Retina (tissue), 1 donor: Measurements from ENCODE around the gene RIOK3.
A peak's percentile ranks its signal among the peaks of the same experiment; 100 is the strongest.
"Not testable (repeated sequence)": the region's sequence is repeated elsewhere in the genome, so short reads cannot be mapped to it uniquely, and the experiment has no call there.

Source experiments
- DNase-seq: peaks from one replicate; pipeline ENCODE4 v3.0.0-alpha.2; 2016

The RIOK3 gene

DNA sequence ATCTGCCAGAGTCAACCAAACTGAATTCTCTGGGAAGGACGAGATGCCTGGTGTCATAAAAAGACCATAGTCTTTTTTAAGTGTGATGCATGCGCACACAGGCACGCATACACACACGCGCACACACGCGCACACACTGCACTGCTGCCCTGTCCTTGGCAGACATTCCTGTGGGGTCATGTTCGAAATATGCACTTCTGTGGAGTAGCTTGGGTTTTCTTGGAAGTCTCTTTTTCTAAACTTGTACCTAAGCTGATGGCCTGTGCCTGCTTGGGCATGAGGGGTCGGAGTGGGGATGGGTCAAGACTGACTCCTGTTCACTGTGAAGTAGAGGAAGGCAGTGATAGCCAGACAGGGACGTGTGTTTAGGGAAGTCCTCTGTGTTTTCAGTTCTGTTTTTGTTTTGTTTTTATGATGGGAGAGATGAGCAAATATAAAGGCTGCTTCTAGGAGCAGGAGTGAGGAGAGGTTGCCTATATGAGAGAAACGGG is 46.2 kb downstream of the RIOK3 start:
- DNase-seq: no peak

- DNase-seq: no peak
Measured at GRCh38 chr18:23501626-23502025, 48.5 kb downstream of the RIOK3 start.

GRCh38 chr18:23502516-23503037 is 49.5 kb downstream of the RIOK3 start:
- no peak for DNase-seq

DNA sequence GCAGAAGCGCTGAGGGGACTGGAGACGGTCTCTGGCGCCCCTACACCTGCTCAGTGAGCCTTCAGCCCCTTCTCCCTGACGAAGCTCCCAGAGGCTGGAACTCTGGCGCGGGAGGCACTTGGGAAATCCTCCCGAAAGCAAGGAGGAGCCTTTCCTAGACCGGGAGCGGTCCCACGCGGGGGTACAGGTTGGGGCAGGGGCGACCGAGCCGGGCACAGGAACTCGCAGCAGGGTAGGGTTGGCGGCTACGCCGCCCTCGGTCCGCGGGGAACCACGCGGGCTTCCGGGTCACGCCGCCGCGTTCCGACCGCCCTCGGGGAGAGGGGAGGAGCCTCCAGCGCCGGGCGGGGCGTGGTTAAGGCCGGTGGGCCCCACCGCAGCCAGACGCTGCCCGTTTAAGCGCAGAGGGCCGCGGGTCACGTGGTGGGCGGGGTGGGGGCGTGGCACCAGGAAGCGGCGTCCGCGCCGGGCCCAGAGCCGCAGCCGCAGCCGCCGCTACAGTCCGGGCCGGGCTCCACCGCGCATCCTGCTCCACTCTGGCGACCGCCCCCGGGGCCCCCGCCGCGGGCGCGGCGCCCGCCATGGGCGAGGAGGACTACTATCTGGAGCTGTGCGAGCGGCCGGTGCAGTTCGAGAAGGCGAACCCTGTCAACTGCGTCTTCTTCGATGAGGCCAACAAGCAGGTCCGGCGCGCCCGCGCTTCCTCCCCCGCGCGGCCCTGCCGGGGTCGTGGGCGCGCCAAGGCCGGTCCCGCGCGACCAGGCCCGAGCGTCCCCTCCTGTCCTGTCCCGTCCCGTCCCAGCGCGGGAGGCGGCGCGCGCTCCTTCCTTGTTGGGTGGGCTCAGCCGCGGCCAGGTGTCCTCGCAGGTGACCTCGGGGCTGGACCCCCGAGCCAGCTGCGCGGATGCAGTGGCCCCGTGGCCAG is 50.2 kb downstream of the RIOK3 start, which contains the start of gene RMC1:
RMC1 (plus strand) TSS at position 474 of the 925 bp plus-strand sequence; CDS start at position 582, 108 bp downstream.
- DNase-seq: peak; percentile 97

DNA sequence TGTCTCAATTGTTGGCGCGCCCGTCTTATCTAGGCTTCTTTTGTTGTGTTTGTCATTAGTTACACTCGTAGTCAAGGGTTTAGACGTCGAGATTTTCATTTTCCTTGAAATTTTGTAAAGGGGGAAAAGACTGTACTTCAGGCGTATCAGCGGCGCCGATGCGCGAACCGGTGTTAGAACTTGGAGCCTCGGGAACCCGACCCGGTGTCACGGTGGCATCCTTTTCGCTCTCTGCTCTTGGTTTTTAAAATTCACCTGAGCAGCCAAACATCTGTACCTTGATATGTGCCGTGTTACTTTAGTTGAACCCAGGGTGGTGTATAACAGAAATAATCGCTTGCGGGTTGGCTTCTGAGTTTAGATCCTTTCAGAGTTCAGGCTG is 50.9 kb downstream of the RIOK3 start:
- no peak for DNase-seq

GRCh38 chr18:23504720-23505119 is 51.6 kb downstream of the RIOK3 start:
- no peak for DNase-seq

DNA sequence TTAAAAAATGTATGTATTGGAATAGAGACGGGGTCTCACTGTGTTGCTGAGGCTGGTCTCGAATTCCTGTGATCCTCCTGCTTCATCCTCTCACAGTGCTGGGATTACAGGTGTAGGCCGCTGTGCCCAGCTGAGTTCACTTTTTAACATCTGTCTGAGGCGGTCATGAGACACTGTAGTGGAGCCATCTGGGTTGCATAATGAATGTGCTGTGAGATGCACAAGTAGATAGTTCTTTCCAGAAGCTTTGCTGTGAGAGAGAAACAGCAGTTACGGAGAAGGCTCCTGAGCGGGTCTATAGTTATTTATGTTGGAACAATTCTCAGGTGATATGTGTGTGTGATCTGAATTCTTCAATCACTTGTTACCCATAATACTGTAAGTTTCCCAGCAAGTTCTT is 53.3 kb downstream of the RIOK3 start:
- DNase-seq: no peak

GRCh38 chr18:23510923-23511322 is 57.8 kb downstream of the RIOK3 start:
- DNase-seq: not testable (repeated sequence)

DNA sequence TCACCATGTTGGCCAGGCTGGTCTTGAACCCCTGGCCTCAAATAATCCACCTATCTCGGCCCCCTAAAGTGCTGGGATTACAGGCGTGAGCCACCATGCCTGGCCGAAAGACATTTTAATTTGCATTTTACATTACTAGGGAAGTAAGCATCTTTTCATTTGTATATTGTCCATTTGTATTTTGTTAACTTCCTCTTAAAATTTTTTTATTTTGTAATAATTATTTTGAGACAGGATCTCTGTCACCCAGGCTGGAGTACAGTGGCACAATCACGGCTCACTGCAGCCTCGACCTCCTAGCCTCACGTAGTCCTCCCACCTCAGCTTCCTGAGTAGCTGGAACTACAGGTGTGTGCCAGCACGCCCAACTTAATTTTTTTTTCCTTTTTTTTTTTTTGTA is 59.1 kb downstream of the RIOK3 start:
- not testable (repeated sequence) for DNase-seq

GRCh38 chr18:23512641-23513040 is 59.6 kb downstream of the RIOK3 start:
- DNase-seq: no peak

GRCh38 chr18:23515911-23516546 is 62.9 kb downstream of the RIOK3 start:
- DNase-seq: peak; percentile 71

GRCh38 chr18:23519734-23520133 is 66.6 kb downstream of the RIOK3 start:
- no peak for DNase-seq

GRCh38 chr18:23521271-23521670 is 68.2 kb downstream of the RIOK3 start:
- no peak for DNase-seq

DNA sequence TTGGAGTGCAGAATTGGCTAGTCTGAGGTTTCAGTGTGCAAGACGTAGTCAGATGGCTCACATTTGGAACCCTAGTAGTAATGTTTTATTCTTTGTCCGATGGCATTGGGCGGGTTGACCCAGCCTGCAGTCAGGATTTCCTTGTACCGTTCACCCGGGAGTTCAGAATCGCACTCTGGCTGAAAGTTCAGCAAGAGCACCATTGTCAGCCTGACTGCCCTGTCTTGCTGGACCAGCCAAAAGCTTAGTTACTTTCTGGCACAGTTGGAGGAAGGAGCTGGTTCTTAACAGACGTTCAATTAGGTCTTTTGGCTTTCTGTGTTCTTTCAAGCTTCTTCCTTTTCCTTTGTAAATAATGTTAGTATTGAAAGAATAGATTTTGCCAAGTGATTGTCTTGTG is 68.8 kb downstream of the RIOK3 start:
- DNase-seq: no peak

DNA sequence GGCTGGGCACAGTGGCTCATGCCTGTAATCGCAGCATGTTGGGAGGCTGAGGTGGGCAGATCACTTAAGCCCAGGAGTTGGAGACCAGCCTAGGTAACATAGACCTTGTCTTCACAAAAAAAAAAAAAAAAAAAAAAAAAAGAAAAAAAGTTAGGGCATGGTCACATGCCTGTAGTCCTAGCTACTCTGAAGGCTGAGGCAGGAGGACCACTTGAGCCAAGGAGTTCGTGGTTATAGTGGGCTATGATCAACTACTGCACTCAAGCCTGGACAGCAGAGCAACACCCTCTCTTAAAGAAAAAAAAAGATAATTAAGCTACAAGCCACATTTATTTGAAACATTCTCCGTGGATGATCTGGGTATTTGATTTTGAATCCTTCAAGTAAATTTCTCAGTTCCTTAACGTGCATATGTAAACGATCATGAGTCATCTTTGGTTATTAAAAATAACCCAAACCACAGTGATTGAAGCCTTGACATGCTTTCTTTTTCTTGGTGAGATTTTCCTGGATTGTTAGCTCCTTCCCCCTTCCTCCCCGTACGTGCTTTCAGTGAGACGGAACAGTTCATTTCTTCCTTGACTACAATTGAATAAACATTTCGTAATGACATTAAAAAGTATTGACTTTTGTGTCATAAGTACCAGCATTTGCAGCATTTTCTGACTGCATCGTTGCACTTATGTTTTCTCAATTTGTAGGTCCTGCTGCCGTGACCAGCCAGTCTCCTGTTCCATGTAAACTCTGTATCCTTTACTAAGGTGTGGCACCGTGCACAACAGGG is 70.5 kb downstream of the RIOK3 start:
- DNase-seq: no peak

DNA sequence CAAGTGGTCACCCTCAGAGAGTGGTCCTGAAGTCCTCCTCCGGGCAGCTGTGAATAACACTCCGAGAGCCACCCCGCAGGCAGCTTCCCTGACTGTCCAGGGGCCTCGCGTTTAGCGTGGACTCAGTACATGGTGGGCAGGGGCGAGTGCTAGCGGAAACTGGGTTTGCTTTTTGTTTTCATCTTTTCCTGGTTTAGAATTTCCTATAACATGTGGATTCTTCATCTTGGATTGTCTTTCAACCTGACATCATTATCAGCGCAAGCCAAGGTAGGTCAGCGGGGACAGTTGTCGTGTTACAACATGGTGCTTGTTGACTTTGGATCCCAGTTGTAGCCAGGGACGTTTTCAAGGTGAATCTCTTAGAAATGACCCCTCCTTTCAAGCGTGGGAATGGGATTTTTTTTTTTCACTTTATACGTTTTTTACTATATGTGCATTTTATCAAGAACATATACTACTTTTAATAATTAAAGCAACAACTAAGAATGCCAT is 71.2 kb downstream of the RIOK3 start:
- DNase-seq: no peak

- DNase-seq: no peak
Measured at GRCh38 chr18:23526501-23527063, 73.5 kb downstream of the RIOK3 start.

GRCh38 chr18:23528580-23529472 is 75.7 kb downstream of the RIOK3 start:
- DNase-seq: no peak

- DNase-seq: no peak
Measured at GRCh38 chr18:23529604-23530003, 76.5 kb downstream of the RIOK3 start.

- no peak for DNase-seq
Measured at GRCh38 chr18:23530195-23530594, 77.1 kb downstream of the RIOK3 start.

DNA sequence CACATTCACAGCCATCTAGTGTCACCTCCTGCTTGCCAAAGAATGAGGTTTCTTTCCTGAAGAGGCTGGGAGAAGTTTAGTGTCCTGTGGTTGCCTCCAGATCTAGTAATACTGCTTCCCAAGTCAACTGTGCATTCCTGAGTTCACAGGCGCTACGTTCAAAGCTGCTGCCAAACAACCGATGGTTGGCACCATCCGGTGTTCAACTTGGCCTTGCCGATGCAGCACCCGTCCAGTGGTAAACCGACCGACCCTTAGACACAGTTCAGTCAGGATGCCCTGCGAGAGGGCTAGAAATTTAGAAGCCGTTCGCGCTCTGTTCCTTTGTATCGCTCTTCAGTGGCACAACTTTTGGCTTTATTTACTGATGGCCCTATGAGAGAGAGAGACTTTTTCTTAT is 78.8 kb downstream of the RIOK3 start:
- no peak for DNase-seq
